Measurements from ENCODE around the gene FAHD2A. TPM values are rescaled to one million over a fixed set of nuclear protein-coding genes. Genes with fewer than 3 reads are reported as not detected.

FAHD2A gene
- total and polyA plus RNA-seq, 2 experiments from 2014 or later, result 27.6 to 51.0 TPM

- DNase-seq (ENCODE audit: low spot score) (no peak), ATAC-seq (no peak)
- Histone ChIP-seq H4K20me1 (replicated peaks; ENCODE audit: insufficient read depth) (no peaks in the 10 kb centered on the region), H2AFZ (no peak overlapping the region), H3K79me2 (replicated peaks; ENCODE audit: insufficient read depth) (no peaks in the 10 kb centered on the region), H3F3A (replicated peaks; ENCODE audit: low read depth) (no peaks in the 10 kb centered on the region), H3K9me2 (ENCODE audit: insufficient read depth) (no peaks in the 10 kb centered on the region), H3K27ac (ENCODE audit: low read depth) (no peak overlapping the region), H3K4me2 (no peak overlapping the region), H3K4me1 (ENCODE audit: insufficient read depth) (no peaks in the 10 kb centered on the region), H3K36me3 (ENCODE audit: insufficient read depth) (no peaks in the 10 kb centered on the region), H3K4me3 (no peak overlapping the region), H3K27me3 (ENCODE audit: insufficient read depth) (no peaks in the 10 kb centered on the region)
- TF ChIP-seq, protein P1, sequence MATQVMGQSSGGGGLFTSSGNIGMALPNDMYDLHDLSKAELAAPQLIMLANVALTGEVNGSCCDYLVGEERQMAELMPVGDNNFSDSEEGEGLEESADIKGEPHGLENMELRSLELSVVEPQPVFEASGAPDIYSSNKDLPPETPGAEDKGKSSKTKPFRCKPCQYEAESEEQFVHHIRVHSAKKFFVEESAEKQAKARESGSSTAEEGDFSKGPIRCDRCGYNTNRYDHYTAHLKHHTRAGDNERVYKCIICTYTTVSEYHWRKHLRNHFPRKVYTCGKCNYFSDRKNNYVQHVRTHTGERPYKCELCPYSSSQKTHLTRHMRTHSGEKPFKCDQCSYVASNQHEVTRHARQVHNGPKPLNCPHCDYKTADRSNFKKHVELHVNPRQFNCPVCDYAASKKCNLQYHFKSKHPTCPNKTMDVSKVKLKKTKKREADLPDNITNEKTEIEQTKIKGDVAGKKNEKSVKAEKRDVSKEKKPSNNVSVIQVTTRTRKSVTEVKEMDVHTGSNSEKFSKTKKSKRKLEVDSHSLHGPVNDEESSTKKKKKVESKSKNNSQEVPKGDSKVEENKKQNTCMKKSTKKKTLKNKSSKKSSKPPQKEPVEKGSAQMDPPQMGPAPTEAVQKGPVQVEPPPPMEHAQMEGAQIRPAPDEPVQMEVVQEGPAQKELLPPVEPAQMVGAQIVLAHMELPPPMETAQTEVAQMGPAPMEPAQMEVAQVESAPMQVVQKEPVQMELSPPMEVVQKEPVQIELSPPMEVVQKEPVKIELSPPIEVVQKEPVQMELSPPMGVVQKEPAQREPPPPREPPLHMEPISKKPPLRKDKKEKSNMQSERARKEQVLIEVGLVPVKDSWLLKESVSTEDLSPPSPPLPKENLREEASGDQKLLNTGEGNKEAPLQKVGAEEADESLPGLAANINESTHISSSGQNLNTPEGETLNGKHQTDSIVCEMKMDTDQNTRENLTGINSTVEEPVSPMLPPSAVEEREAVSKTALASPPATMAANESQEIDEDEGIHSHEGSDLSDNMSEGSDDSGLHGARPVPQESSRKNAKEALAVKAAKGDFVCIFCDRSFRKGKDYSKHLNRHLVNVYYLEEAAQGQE (IDR thresholded peaks at IDR 0.05; ENCODE audit: unreplicated experiment), result peak; percentile 35
- TF ChIP-seq ETS1 (IDR thresholded peaks at IDR 0.05), result no peak
- no peak for TF ChIP-seq ZNF114 (CRISPR knock-in tag; IDR thresholded peaks at IDR 0.05)
- no peak for TF ChIP-seq NANOG (IDR thresholded peaks at IDR 0.05; ENCODE audit: borderline replicate concordance)
- no peak for TF ChIP-seq POLR2AphosphoS5 (IDR thresholded peaks at IDR 0.05; ENCODE audit: low read depth)
- no peak for TF ChIP-seq CREB1 (CRISPR knock-in tag; IDR thresholded peaks at IDR 0.05; ENCODE audit: low read depth)
- no peak overlapping the region for H3K27ac Mint-ChIP-seq
- no peaks in the 10 kb centered on the region for H3K36me3 Mint-ChIP-seq (ENCODE audit: low read depth)
- peaks cover 7% of the 10 kb centered on the region for H3K27me3 Mint-ChIP-seq (ENCODE audit: insufficient read depth, low read depth, poor library complexity)
- H3K4me3 Mint-ChIP-seq, result no peak overlapping the region
- peaks cover 8% of the 10 kb centered on the region for H3K4me1 Mint-ChIP-seq
- no peaks in the 10 kb centered on the region for H3K9me3 Mint-ChIP-seq
These were observed 28.5 kb upstream of the FAHD2A start for GRCh38 chr2:95374029-95374428.

DNA sequence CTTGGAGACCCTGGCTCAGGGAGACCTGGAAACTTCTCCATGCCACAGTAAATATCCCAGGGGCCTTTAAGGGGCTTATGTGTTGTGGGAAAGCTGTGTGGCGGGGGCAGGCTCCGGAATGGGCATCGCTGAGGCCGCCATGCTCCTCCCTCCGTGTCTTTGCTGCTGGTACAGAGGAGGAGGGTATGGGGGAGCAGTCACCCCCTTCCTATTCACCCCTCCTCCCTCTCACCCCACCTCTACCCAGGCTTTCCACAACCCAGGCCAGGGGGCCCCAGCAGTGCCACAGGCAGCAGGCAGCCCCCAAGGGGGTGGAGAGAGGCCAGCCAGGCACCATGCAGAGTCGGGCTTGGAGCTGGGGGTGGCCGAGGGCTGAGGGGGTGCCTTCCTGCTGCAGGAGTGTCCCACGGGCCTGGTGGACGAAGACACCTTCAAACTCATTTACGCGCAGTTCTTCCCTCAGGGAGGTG is 28.0 kb upstream of the FAHD2A start:
- Histone ChIP-seq H4K20me1 (replicated peaks; ENCODE audit: insufficient read depth) (no peaks in the 10 kb centered on the region), H3K36me3 (ENCODE audit: insufficient read depth) (no peaks in the 10 kb centered on the region), H3K79me2 (replicated peaks; ENCODE audit: insufficient read depth) (no peaks in the 10 kb centered on the region), H3K4me1 (ENCODE audit: insufficient read depth) (no peaks in the 10 kb centered on the region), H2AFZ (no peak overlapping the region), H3K27me3 (ENCODE audit: insufficient read depth) (no peaks in the 10 kb centered on the region), H3K4me2 (no peak overlapping the region), H3K9me2 (ENCODE audit: insufficient read depth) (no peaks in the 10 kb centered on the region), H3F3A (replicated peaks; ENCODE audit: low read depth) (no peaks in the 10 kb centered on the region), H3K4me3 (no peak overlapping the region), H3K27ac (ENCODE audit: low read depth) (no peak overlapping the region)
- Mint-ChIP-seq H3K27ac (no peak overlapping the region), H3K36me3 (ENCODE audit: low read depth) (no peaks in the 10 kb centered on the region), H3K4me3 (no peak overlapping the region), H3K27me3 (ENCODE audit: insufficient read depth, low read depth, poor library complexity) (peaks cover 7% of the 10 kb centered on the region), H3K9me3 (no peaks in the 10 kb centered on the region), H3K4me1 (peaks cover 10% of the 10 kb centered on the region)
- no peak for DNase-seq (ENCODE audit: low spot score)
- no peak for ATAC-seq
- no peak for TF ChIP-seq ZNF114 (CRISPR knock-in tag; IDR thresholded peaks at IDR 0.05)
- TF ChIP-seq, protein P1 (IDR thresholded peaks at IDR 0.05; ENCODE audit: unreplicated experiment), result no peak

Data from GM23338 (cell line).